Measurements from ENCODE around the gene ALG9. TPM values are rescaled to one million over a fixed set of nuclear protein-coding genes. Genes with fewer than 3 reads are reported as not detected.

ALG9 gene
- total RNA-seq, 1 experiment from 2014 or later: 23.7 TPM

DNA sequence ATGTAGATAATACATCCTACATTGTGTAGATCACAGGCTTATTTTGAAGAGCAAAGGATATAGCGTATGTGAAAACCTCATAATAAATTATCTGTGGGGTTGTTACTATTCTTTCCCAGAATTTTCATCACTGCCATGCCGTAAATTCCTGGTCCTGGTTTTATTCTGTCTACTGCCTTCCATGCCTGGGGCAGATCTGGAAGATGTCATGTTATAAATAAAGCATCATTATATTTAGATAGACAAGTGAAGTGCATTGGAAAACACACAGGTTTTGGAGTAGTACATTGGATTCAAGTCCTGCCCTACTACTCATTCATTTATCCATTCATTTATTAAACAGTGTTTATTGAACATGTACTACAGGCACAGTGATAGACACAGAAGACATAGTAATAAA, 49.5 kb upstream of the ALG9 start (continued):
- TF ChIP-seq, protein P1, sequence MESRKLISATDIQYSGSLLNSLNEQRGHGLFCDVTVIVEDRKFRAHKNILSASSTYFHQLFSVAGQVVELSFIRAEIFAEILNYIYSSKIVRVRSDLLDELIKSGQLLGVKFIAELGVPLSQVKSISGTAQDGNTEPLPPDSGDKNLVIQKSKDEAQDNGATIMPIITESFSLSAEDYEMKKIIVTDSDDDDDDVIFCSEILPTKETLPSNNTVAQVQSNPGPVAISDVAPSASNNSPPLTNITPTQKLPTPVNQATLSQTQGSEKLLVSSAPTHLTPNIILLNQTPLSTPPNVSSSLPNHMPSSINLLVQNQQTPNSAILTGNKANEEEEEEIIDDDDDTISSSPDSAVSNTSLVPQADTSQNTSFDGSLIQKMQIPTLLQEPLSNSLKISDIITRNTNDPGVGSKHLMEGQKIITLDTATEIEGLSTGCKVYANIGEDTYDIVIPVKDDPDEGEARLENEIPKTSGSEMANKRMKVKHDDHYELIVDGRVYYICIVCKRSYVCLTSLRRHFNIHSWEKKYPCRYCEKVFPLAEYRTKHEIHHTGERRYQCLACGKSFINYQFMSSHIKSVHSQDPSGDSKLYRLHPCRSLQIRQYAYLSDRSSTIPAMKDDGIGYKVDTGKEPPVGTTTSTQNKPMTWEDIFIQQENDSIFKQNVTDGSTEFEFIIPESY (IDR thresholded peaks at IDR 0.05; ENCODE audit: extremely low read depth, insufficient replicate concordance, low read length): no peak
- no peak for TF ChIP-seq ZFX (IDR thresholded peaks at IDR 0.05)
- no peak for TF ChIP-seq TCF7L2 (IDR thresholded peaks at IDR 0.05; ENCODE audit: borderline replicate concordance, extremely low read depth, insufficient read depth, insufficient read length)
- TF ChIP-seq POLR2A (IDR thresholded peaks at IDR 0.05; ENCODE audit: borderline replicate concordance, extremely low read depth, insufficient read depth, insufficient read length): no peak
- no peak for TF ChIP-seq CTCF (IDR thresholded peaks at IDR 0.05 in 2 of 3, conservative IDR thresholded peaks at IDR 0.05 in 1 of 3; ENCODE audit: borderline replicate concordance in 1 of 3, insufficient read depth in 1 of 3, low read depth in 2 of 3, low read length in 2 of 3)
- no peak for TF ChIP-seq YY1 (IDR thresholded peaks at IDR 0.05; ENCODE audit: extremely low read depth, insufficient replicate concordance, low read depth, low read length)

DNA sequence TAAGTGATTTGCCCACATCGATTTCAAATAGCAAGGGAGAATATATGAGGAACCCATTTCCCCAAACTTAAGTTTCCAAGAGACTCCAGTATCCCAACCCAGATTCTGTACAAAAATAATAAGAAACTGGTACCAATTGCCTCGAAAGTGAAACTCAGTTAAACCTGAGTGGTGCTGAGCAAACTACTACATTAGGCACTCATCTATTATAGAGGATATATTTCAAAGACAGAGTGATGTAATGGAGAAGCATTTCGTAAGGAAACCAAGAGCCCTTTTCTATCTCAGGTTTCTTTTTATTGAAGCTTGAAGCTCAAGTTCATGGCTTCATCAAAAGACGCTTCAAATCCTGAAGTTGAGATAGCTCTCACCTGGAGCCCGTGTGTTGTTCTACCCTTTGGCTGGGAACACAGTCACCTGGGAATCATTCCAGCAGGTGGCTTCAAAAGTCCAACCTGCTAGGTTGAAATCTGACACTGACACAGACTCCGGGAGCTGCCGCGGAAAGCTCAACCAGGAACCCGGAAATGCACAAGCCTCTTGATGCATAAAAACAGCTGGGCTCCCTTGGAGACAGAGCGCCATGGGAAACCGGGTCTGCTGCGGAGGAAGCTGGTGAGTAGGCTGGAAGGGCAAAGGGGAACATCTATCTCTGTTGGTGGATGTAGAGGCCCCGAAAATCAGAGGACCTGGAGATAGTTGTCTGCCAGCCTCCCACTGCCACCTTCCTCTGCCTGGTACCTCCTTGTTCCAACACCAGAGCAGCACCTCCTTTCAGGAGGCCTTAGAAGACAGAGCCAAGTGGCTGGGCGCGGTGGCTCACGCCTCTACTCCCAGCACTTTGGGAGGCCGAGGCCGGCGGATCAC, 47.2 kb upstream of the ALG9 start, which contains the start of gene C11orf52:
Gene C11orf52 (plus strand): TSS at position 524 of the 867 bp plus-strand sequence. CDS start 60 bp downstream, at position 584.
- TF ChIP-seq, protein P1 (IDR thresholded peaks at IDR 0.05; ENCODE audit: extremely low read depth, insufficient replicate concordance, low read length): no peak
- TF ChIP-seq YY1 (IDR thresholded peaks at IDR 0.05; ENCODE audit: extremely low read depth, insufficient replicate concordance, low read depth, low read length): peak; percentile 34
- no peak for TF ChIP-seq RAD21 (IDR thresholded peaks at IDR 0.05; ENCODE audit: low read depth)
- TF ChIP-seq JUND (IDR thresholded peaks at IDR 0.05): 0 out of 2 replicates have a peak, but pooled peaks have one; percentile 5
- peak; percentile 56; the same call in 1 of the 2 replicates for TF ChIP-seq SP1 (IDR thresholded peaks at IDR 0.05; ENCODE audit: low read depth)
- TF ChIP-seq ELF1 (IDR thresholded peaks at IDR 0.05; ENCODE audit: borderline replicate concordance, low read depth): peak; percentile 96
- peak; percentile 79 for TF ChIP-seq POLR2AphosphoS5 (IDR thresholded peaks at IDR 0.05; ENCODE audit: low read depth, low read length)
- no peak for TF ChIP-seq FOSL1 (IDR thresholded peaks at IDR 0.05; ENCODE audit: low read depth)
- TF ChIP-seq TCF7L2 (IDR thresholded peaks at IDR 0.05; ENCODE audit: borderline replicate concordance, extremely low read depth, insufficient read depth, insufficient read length): peak; percentile 41
- peak; percentile 79 for TF ChIP-seq MAX (IDR thresholded peaks at IDR 0.05)
- TF ChIP-seq SIN3A (IDR thresholded peaks at IDR 0.05; ENCODE audit: low read depth): peak; percentile 91
- TF ChIP-seq CBX3 (IDR thresholded peaks at IDR 0.05; ENCODE audit: low read depth): peak; percentile 86; the same call in 1 of the 2 replicates
- ChIA-PET RAD21 (ENCODE audit: low non-redundant PET in 1 of 2, low total read pairs in 2 of 2, uncharacterized antibody in 2 of 2, unreplicated experiment in 2 of 2) (no interaction called here), POLR2A (interaction anchor here (1.2 kb wide), 2 partner anchors 8 to 38 kb away, joined by 3 to 6 read pairs; no protein-coding TSS in a partner anchor), CTCF (interaction anchor here (1.2 to 2.3 kb wide), 3 partner anchors 8 to 13 kb away, joined by 4 to 14 read pairs (median 7); no protein-coding TSS in a partner anchor)
- H3K4me2 ChIP-seq (ENCODE audit: low read length): peak within 1 kb of the TSS; percentile 77
- H2AFZ ChIP-seq (ENCODE audit: low read depth, low read length, poor library complexity, severe bottlenecking): peak within 1 kb of the TSS; percentile 72
- peaks cover 8 to 17% of the 10 kb centered on the region in 2 experiments; a peak in 3 of 4 replicates for H3K4me1 ChIP-seq (ENCODE audit: control insufficient read depth in 1 of 2, insufficient read depth in 2 of 2, low read length in 2 of 2)
- H3K9ac ChIP-seq (ENCODE audit: low read length): peak within 1 kb of the TSS; percentile 35; the same call in 1 of the 2 replicates
- peak within 1 kb of the TSS; percentile 44; the same call in 1 of the 2 replicates for H3K27ac ChIP-seq (ENCODE audit: low read depth, low read length)
- no peaks in the 10 kb centered on the region for H4K20me1 ChIP-seq (ENCODE audit: insufficient read depth)
- peaks cover 8% of the 10 kb centered on the region; the same call in 1 of the 2 replicates for H3K27me3 ChIP-seq (ENCODE audit: insufficient read depth, low read length)
- H3K9me3 ChIP-seq (ENCODE audit: control insufficient read depth in 1 of 2, insufficient read depth in 1 of 2, low read depth in 1 of 2, low read length in 2 of 2): no peaks in the 10 kb centered on the region
- TSS peak; percentile 67 for BruUV-seq (replicated peaks)
- H3K9me2 ChIP-seq (ENCODE audit: insufficient read depth): no peaks in the 10 kb centered on the region
- intact Hi-C loops (cut with micrococcal nuclease): no loop called here
- peak; percentile 97 for ATAC-seq
- no peaks in the 10 kb centered on the region for H3K36me3 ChIP-seq (ENCODE audit: control insufficient read depth in 1 of 2, insufficient read depth in 2 of 2, low read length in 2 of 2)
- peak within 1 kb of the TSS; percentile 32 to 59 for H3K4me3 ChIP-seq (replicated peaks in 1 of 2; ENCODE audit: low read depth in 1 of 2, low read length in 2 of 2)
- no peaks in the 10 kb centered on the region for H3K79me2 ChIP-seq (ENCODE audit: insufficient read depth, low read length)
- peak; percentile 79 for DNase-seq (ENCODE audit: low read depth, low spot score)

Measured in HCT116 (cell line).